PFSK-1 (cell line): ENCODE data around the gene FAM3A.

Source experiments
- FOXP2 ChIP-seq: optimal IDR thresholded peaks from 2 replicates; pipeline ENCODE3; 2011; ENCODE audit warnings: borderline replicate concordance, control low read depth, inconsistent platforms; ENCODE audit not compliant: insufficient read depth; ENCODE audit errors: extremely low read length, extremely low read depth
- POLR2AphosphoS5 ChIP-seq: IDR thresholded peaks from 2 replicates; pipeline ENCODE4 v1.6.1; 2012; ENCODE audit warnings: low read depth, mild to moderate bottlenecking, control low read depth, low read length, moderate library complexity
- SIN3A ChIP-seq: IDR thresholded peaks from 2 replicates; pipeline ENCODE4 v1.6.1; 2012; ENCODE audit warnings: mild to moderate bottlenecking, low read length, moderate library complexity, borderline replicate concordance; ENCODE audit not compliant: insufficient read depth
- TAF1 ChIP-seq: IDR thresholded peaks from 2 replicates; pipeline ENCODE4 v1.6.1; 2012; ENCODE audit warnings: low read length, control low read depth, borderline replicate concordance; ENCODE audit not compliant: insufficient read depth
- TF ChIP-seq, protein P1 (sequence below), 2 experiments: IDR thresholded peaks; 2 replicates each; pipeline versions ENCODE4 v1.6.1 to v1.8.0; 2011 to 2012; ENCODE audit warnings: low read depth in 2 of 2, low read length in 2 of 2, control low read depth in 1 of 2, inconsistent platforms in 1 of 2, mild to moderate bottlenecking in 1 of 2, moderate library complexity in 1 of 2; ENCODE audit not compliant: insufficient read depth in 1 of 2

Gene FAM3A

DNA sequence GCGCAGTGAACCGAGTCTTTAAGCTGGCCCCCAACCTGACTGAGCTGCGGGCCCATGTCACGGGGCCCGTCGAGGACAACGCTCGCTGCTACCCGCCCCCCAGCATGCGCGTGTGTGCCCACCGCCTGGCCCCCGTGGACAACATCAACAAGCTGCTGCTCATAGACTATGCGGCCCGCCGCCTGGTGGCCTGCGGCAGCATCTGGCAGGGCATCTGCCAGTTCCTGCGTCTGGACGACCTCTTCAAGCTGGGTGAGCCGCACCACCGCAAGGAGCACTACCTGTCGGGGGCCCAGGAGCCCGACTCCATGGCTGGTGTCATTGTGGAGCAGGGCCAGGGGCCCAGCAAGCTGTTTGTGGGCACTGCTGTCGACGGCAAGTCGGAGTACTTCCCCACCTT is 55.7 kb downstream of the FAM3A start:
- TF ChIP-seq POLR2AphosphoS5 (no peak), TAF1 (no peak), FOXP2 (no peak)
- TF ChIP-seq, protein P1, sequence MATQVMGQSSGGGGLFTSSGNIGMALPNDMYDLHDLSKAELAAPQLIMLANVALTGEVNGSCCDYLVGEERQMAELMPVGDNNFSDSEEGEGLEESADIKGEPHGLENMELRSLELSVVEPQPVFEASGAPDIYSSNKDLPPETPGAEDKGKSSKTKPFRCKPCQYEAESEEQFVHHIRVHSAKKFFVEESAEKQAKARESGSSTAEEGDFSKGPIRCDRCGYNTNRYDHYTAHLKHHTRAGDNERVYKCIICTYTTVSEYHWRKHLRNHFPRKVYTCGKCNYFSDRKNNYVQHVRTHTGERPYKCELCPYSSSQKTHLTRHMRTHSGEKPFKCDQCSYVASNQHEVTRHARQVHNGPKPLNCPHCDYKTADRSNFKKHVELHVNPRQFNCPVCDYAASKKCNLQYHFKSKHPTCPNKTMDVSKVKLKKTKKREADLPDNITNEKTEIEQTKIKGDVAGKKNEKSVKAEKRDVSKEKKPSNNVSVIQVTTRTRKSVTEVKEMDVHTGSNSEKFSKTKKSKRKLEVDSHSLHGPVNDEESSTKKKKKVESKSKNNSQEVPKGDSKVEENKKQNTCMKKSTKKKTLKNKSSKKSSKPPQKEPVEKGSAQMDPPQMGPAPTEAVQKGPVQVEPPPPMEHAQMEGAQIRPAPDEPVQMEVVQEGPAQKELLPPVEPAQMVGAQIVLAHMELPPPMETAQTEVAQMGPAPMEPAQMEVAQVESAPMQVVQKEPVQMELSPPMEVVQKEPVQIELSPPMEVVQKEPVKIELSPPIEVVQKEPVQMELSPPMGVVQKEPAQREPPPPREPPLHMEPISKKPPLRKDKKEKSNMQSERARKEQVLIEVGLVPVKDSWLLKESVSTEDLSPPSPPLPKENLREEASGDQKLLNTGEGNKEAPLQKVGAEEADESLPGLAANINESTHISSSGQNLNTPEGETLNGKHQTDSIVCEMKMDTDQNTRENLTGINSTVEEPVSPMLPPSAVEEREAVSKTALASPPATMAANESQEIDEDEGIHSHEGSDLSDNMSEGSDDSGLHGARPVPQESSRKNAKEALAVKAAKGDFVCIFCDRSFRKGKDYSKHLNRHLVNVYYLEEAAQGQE (IDR thresholded peaks at IDR 0.05; ENCODE audit: insufficient read depth in 1 of 2, low read depth in 2 of 2, low read length in 2 of 2): no peak

DNA sequence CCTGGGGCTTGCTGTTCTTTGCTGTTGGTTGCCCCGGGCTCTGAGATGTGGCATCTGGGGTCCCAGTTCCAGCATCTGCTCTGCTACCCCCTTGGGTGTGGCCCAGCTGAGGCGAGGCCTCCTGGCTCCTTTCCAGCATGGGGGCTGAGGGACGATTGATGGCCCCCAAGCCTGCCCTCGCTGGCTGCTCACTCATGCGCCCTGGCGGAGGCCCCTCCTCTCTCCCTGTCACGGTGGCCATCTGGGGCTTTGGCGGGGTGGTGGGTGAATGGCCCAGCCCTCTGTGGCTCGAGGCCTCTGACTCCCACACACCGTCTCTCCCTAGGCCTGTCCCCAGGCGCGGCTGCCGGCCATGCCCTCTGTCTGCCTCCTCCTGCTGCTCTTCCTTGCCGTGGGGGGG is 56.2 kb downstream of the FAM3A start:
- TF ChIP-seq, protein P1 (IDR thresholded peaks at IDR 0.05; ENCODE audit: insufficient read depth in 1 of 2, low read depth in 2 of 2, low read length in 2 of 2): no peak
- no peak for TF ChIP-seq POLR2AphosphoS5
- TF ChIP-seq SIN3A: no peak
- TF ChIP-seq FOXP2: no peak
- TF ChIP-seq TAF1: no peak

DNA sequence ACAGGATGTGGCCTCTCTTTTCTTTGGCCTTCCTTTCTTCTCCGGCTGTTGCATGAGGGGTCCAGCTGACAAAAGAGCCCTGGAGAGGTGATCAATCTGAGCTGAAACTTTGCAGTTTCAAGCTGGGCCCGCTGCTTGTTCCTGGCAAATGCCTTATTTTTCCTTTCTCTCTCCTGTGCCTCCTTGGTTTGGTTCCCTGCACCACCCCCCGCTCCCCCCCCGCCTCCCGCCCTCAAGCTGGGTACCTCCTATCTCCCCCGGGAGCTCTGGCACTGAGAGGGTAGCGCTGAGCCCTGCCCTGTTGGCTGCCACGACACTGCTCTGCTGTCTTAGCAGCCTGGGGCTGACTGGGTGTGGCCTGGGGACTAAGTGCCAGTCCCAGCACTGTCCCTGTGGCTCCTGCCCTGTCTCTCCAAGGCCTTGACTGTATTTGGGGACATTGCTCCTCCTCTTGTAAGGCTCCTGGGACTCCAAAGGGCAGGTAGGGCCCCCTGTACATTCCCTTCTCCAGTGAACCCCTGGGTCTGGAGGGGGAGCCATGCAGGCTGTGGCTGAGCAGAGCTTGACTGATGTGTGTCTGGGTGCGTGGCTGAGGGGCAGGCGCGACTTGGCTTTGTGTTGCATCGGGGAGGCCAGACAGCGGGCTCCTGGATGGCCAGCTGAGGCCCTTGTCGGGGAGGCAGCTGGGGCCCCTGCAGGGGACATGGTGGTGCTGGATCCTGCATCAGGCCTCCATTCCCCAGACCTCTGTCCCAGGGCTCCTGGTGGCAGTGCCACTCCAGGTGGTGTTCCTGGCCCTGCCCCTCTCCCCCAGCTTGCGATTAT is 56.9 kb downstream of the FAM3A start:
- no peak for TF ChIP-seq SIN3A

DNA sequence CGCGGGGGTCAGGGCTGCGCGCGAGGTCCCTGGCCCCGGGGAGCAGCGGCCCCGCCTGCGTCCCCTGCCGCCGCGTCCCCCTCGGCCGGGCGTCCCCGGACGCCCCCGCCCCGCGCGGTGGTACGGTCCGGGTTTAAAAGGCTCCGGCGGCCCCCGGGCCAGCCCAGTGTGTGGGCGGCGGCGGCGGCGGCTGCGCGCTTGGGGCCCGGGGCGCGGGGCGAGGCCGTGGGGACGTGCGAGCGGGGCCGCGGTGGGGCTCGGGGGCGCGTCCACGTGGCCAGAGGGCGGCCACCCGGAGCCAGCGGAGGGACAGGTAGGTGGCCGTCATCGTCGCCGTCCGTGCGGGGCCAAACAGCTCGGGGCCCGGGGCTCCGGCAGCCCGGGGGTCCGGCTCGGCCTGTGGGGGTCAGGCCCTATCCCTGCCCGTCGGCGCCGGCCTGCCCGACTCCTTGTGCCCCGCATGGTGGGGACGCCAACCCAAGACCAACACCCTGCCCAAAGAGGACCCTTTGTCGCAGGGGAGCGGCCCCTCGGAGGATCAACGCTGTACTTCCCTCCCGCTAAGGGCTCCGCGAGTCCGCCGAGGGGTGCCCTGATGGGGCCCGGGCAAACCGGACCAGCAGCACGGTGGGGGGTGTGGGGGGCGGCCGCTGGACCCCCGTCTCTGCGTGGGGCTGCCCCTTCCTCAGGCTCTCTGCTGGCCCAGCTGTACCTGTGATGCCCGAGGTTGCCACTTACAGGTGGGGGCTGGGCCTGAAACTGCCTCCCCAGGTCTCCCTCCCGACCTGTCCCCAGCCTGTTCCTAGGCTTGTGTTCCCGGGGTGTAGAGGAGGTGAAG is 57.7 kb downstream of the FAM3A start, which contains the start of gene PLXNA3:
Gene PLXNA3 (plus strand): TSS at position 166 of the 838 bp plus-strand sequence. CDS start 1,903 bp downstream, outside the sequence.
- TF ChIP-seq POLR2AphosphoS5 (no peak), TAF1 (0 out of 2 replicates have a peak, but pooled peaks have one; percentile 47)

DNA sequence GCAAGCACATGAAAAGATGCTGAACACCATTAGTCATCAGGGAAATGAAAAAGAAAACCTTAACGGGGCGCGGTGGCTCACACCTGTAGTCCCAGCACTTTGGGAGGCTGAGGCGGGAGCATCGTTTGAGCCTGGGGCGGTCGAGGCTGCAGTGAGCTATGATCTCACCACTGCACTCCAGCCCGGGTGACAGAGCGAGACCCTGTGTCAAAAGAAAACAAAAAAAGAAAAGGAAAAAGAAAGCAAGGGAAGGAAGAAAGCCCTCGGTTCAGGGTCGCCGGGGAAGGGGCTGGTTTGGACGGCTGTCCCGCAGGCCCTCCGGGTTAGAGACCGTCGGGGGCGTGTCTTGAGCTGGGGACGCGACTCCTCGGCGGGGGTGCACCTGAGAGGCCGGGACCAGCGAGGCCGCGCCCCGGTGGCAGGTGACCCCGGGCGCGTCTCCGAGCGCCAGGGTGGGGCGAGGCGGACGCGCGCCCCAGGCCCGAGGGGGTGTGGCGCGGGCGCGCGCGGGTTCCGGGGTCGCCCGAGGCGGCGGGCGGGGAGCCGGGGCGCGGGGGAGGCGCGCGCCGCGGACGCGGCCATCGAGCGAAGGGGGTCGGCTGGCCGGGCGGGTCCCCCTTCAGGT is 58.4 kb downstream of the FAM3A start:
- TF ChIP-seq TAF1 (no peak), FOXP2 (no peak), POLR2AphosphoS5 (no peak), SIN3A (no peak)
- TF ChIP-seq, protein P1 (IDR thresholded peaks at IDR 0.05; ENCODE audit: insufficient read depth in 1 of 2, low read depth in 2 of 2, low read length in 2 of 2): no peak
